ENCODE data around the gene CCDC91.

CCDC91 gene, protein sequence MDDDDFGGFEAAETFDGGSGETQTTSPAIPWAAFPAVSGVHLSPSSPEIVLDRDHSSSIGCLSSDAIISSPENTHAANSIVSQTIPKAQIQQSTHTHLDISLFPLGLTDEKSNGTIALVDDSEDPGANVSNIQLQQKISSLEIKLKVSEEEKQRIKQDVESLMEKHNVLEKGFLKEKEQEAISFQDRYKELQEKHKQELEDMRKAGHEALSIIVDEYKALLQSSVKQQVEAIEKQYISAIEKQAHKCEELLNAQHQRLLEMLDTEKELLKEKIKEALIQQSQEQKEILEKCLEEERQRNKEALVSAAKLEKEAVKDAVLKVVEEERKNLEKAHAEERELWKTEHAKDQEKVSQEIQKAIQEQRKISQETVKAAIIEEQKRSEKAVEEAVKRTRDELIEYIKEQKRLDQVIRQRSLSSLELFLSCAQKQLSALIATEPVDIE

DNA sequence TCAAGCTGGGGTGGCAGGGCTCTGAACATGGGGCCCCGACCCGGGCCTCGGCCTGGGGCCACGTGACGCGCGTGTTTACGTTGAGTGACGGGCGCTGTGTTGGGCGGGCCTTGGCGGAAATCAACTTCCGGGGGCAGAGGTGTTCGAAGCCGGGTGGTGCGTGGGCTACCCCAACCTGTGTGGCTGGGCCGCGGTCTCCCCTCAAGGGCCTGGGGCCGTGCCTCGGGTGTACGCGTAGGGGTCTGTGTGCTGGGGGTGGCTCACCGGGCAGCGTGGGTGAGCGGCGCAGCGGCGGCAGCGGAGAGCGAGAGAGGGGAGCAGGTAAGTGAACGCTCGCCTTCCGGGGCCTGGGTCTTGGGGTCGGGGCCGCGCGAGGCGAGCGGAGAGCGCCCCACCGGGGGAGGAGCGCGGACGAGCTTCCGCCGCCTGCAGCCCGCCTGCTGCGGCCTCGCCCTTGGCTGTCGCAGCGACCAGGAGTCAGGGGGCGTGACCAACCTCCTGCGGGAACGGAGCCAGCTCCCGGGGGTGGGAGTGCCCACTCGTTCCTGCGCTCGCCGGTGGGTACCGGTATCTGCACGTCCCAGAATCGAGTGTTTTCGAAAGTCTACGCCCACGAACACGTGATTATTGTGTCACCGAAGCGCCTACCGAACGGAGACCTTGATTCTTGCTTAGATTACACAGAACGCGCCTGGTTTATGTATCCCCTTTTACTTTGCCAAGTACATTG is at the start of gene CCDC91:
Gene CCDC91, plus strand, starts transcription at position 136 of the 730 bp plus-strand sequence. CDS start 66,760 bp downstream, outside the sequence.
- TF ChIP-seq, protein P1, sequence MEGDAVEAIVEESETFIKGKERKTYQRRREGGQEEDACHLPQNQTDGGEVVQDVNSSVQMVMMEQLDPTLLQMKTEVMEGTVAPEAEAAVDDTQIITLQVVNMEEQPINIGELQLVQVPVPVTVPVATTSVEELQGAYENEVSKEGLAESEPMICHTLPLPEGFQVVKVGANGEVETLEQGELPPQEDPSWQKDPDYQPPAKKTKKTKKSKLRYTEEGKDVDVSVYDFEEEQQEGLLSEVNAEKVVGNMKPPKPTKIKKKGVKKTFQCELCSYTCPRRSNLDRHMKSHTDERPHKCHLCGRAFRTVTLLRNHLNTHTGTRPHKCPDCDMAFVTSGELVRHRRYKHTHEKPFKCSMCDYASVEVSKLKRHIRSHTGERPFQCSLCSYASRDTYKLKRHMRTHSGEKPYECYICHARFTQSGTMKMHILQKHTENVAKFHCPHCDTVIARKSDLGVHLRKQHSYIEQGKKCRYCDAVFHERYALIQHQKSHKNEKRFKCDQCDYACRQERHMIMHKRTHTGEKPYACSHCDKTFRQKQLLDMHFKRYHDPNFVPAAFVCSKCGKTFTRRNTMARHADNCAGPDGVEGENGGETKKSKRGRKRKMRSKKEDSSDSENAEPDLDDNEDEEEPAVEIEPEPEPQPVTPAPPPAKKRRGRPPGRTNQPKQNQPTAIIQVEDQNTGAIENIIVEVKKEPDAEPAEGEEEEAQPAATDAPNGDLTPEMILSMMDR (IDR thresholded peaks at IDR 0.05), result 0 out of 2 replicates have a peak, but pooled peaks have one; percentile 7

DNA sequence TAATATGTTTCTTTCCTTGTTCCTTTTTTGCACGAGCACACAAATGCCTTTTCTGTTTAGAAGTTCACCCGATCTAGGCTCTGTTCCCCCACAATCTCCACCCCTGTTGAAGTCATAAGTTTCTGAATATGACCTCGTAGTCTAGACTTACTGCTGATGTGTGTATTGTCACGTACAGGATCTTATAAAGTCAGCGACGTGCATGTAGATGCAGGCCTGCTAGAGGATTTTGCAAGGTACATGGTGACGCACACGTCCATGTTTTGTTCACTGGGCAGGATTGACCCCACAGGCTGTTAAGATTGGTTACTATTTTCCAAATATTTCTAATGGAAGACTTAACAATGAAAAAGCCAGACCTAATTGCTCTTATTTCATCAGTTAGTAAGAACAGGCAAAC is 46.2 kb upstream of the CCDC91 start:
- TF ChIP-seq, protein P1 (IDR thresholded peaks at IDR 0.05), result no peak

DNA sequence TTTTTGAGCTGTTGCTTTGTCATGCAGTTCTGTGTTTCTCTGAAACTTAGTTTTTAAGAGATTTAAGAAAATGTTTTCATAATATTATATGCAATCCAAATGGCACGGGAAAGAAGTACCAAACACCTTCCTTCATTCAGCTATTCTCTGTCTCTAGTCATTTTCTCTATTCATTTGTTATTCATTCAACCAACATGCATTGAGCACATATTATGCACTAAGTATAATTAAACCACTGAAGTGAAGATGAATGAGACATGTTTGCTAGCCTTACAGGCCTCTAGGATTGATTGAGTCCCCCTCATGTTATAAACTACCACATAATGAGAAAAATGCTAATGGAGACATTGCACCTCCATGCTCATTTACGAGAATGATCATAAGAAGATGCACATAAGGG is 45.7 kb upstream of the CCDC91 start:
- TF ChIP-seq, protein P1 (IDR thresholded peaks at IDR 0.05), result no peak

DNA sequence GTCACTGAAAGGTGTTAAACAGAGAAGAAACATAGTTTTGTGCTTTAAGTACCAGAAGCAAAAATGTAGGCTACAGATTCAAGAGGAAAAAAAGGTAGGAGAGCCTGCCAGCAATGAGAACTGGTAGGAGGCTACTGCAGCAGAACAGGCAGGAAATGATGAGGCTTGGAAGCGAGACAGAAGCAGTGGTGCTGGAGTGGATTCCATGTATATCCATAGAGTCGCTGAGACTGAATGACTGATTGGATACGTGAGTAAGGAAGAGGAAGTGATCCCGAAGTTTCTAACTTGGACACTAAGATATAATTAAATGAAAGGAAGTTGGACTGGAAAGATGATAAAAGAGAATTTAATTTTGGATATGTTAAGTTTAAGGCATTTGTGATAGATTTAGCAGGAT is 45.0 kb upstream of the CCDC91 start:
- TF ChIP-seq, protein P1 (IDR thresholded peaks at IDR 0.05), result no peak

DNA sequence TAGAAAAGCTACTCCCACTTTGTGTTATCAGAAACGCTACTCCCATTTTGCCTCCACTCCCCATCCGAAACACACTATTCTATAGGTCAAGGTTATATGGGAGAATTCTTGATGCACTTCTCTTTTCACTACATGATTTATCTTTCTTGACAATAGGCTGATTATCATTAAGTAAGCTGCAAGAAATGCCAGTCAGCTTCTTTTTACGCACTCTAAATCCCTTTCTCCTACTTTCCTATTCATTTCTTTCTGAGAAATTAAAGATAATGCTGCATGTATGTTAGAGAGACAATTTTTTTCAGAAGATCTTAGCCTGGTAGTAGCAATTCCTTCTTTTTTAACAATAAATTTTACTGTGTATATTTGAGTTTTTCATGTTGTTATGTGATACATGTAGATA is 41.0 kb upstream of the CCDC91 start:
- TF ChIP-seq, protein P1 (IDR thresholded peaks at IDR 0.05), result no peak

DNA sequence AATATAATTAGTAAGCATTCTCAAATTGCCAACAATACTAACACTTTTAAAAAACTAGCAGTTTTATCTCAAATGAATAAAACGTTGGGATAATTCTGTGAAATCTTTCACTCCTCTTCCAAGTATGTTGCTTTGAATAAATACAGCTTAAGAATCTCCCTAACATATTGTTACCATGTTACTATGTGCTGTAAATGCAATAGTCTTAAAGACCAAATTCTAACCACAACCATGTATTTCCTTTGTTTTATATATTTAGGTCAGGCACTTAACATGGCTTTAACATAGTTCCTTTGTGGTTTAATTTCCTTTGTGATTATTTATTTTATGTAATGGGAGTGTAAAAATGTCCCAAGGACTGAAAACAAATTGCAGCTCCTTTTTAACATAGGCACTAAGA is 33.9 kb upstream of the CCDC91 start:
- TF ChIP-seq, protein P1 (IDR thresholded peaks at IDR 0.05), result no peak

DNA sequence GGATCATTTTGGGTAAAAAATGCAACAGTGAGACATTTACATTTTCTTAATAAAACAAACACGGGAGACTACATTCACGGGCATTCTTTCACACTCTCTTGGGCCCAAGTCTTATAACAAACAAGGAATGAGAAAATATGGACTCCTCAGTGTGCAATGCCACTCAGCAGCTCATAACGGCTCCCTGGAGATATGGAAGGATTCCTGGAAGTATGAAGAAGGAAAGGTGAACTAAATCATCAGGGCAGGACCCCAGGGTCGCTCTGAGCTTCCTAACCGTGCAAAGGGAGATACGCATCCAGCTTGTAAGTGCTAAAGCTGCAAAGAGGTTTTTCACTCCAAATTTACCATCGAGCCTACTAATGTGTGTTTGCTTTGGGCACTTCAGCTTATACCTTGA is 33.5 kb upstream of the CCDC91 start:
- TF ChIP-seq, protein P1 (IDR thresholded peaks at IDR 0.05), result no peak
